Left renal pelvis (tissue), 4 donors: ENCODE results near the gene LCAT. TPM values are rescaled to one million over a fixed set of nuclear protein-coding genes. Genes with fewer than 3 reads are reported as not detected.

Experiments
- DNase-seq, 4 donors: peaks; one replicate each; pipeline ENCODE4 v3.0.0-alpha.2; 2013; ENCODE audit warnings: low read depth in 4 of 4, low spot score in 3 of 4
- polyA plus RNA-seq, 4 donors: library from polyadenylated mRNA; unstranded; fragments of 120-200 nt; gene quantifications; one replicate each; pipeline ENCODE4 v1.2.1, GENCODE V29; 2013; ENCODE audit not compliant: insufficient read length in 4 of 4

Gene LCAT
- polyA plus RNA-seq, 4 donors: 13.1 to 29.4 (median 23.7) TPM

DNA sequence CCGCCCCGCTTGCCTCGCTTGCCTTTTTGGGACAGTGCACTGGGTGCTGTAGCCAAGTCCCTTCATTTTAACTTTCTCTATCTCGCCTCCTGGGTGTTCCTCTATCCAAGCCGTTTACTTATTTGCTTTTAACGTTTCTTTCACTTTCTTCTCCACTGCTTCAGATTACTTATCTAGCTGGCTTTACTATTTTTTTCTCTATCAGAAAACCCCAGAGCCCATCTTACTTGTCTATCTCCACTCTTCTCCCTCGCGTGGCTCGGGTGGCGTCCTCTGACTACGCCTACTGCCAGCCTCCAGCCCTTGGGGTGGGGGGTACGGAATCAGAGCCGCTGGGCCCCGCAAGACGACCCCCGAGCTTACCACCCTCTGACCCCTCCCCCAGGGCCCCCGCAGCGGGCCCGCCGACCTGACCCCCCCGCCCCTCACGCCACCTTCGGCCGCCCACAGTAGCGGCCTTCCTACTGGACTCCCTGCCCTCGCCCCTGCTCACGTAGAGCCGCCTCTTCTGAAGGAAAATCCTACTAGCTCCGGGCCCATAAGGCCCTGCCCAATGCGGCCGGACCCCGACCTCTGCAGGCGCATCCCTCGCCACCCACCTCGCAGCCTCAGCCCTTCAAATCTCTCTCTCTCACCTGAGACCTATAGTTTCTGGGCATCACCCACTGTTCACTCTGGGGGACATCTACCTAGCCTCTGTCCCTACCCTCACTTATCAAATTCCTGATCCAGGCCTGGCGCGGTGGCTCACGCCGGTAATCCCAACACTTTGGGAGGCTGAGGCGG, 25.5 kb upstream of the LCAT start:
- no peak for DNase-seq

DNA sequence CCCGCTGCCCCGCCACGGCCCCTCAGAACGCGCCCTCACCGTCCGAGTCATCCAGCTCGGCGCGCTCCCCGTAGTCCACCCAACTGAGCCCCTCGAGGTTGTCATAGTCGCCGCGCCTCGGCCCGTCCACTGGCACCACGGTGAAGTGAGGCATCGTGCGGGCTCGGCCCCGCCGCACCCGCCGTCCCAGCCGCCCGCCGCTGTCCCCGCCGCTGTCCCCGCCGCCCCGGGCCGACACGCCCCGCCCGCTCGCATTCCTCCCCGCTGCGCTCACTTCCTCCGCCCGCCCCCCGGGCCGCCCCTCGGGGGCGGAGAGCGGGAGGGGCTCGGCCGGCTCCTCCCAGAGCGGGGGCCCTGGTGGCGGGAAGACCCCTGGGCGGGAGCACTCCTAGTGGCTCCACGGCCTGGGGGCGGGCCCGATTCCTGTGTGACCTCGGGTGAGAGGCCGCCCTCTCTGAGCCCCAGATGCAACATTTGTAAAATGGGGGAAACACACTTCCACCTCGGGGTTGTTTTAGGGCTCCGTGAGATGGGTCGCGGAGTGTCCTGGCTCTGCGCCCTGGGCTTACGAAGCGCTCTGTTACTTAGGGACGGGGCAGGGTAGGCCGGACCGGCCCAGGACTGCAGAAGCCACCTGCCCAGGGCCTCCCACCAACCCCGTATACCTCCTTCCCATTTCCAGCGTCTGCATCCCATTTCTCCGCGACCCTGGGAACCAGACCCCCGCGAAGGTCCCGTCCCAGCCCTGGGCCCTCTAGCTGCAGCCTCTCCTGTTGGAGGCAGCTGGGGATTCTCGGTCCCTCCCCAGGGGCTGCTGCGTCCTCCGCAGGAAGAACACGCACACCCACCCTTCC, 24.7 kb upstream of the LCAT start, which contains the start of gene SLC12A4:
SLC12A4 (minus strand) TSS at position 238 of the 854 bp plus-strand sequence; CDS start at position 154, 84 bp downstream.
- peak; percentile 69 to 86 (median 80) for DNase-seq

DNA sequence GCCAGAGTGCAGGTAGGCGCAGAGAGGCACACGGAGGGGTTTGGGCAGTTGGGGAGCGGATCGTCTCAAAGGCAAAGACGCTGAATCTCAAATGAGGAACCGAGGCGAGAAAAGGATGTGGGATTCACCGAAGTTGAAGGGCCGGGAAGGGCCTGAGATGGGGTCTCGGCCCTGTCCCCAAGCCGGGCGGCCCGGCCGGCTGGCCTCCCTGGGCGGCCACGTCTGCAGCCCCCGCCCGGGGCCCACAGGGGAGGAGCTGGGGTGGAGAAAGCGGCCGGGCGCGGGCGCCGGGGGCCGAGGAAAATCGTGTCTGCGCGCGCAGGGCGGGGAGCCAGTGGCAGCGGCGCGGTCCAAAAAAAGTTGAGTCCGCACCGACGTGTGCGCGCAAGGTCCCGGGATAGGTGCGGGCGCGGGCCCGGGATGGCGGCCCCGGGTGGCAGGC, 24.1 kb upstream of the LCAT start:
- no peak for DNase-seq

DNA sequence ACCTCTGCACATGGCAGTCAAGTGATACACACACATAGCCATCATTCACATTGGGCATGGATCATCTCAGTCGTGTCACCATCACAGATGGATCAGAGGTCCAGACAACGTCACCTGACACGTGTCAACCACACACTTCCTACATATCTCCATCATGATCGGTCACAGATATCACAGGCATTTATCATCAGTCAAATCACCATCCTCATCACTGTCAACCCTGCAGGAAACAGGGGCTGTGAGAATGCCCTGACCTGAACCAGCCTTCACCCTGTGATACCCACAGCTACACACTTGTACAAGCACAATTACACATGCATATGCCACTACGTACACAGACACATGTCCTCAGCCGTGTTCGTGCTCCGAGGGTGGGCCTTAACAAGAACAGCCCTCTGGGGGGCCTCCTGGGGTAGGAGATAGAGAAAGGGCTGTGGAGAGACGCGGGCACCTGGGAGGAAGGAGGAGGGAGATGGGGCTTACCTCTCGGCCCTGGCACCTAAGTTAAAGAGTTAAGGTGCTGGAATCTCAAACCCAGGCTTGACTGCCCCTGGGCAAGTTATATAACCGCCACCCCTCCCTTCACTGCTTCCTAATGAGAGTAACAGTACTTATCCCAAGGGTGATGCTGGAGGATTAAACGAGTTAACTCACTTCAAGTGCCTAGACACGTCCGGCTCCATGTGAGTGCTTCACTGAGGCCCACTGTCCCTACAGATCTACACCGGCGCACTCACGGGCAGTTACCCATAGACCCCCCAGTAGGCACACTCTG, 23.4 kb upstream of the LCAT start:
- DNase-seq: no peak

DNA sequence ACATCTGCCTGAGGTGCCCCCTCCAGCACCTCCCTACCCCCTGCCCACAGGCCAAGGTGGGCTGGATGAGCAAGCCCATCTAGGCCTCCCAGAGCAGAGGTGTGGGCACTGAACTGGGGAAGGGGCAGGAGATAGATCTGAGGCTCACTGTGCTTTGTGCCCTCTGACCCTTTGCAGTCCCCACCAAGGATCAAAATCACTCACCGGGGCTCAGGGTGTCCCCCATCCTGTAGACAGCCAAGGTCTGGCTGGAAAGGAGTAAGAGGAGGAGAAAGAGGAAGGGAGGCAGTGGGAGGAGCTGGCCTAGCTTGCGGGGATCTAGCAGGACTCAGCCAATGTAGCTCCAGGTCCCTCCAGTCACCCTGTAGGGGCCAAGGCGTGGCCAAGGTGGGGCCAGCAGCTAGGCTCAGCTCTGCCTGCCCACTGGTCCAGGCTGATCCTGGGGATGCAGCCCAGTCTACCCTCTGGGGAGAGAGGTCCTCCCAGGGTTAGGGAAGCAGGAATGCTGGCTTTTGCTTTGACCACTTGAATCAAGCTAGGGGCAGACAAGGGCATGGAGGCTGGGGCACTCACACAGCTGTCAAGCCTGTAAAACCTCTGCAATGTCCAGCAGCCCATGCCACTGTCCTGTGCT, 22.7 kb upstream of the LCAT start:
- no peak for DNase-seq

DNA sequence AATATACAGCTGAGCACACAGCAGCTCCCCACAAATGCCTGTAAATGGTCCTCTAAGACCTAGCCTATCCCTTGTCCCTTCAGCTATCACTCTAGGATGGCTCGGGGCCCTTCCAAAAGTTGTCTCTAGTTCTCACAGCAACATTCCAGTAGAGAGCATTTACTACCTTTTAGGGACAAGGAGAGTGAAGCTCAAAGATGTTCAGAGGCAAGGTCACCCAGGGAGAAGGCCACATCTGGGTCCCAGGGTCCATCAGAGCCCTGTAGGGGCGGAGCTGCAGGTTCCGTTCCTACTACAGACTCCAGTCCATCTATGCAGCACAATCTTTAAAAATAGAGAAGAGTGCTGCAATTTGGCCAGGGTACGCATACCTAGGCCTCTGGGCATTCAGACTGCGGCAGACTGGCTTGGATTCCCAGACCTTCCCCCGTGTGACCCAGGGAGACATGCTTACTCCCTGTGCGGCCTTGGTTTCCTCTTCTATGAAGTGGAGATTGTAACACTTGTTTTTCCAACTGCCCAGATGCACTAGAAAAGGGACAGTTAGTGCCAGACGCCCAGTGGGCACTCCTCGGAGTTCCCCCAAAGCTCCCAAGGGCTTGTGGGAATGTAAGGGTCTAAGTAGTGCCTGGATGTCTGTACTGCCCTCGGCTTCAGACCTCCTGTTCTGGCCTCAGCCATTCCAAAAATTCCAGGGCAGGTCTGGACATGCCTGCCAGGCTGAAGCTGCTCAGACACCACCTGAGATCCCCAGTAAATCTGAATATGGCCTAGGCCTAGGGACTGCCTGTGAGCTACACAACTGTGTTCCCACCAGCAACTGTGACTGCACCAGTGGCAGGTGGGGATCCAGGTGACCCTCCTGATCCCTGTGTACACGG, 22.0 kb upstream of the LCAT start:
- DNase-seq: no peak

DNA sequence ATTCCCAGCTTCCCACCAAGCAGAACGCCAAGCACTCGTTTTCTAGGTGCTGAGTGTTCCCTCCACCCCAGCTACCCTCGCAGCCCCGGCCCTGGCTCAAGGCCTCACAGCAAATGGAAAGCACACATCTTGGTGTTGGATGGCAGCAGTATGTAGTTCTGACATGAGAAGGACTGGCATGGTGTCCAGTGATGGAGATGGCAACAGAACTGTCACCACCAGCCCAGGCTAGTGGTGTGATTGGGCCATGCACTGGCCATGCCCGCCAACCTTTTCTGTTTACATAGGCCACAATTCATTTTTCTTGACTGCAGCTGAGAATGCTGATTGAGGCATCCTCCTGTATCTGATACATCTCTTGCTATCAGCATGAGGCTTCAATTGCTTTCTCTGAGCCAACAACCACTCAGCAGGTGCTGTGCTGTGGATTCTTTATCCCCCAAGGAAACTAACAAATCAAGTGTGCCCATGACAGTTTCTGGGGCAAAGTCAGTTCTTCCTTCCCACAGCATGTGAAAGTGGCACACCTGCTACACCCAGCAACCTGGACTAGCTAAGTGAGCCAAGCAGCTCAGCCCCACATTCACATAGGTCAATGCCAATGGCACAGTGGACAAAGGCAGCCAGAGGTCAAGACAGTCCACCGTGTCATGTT, 20.7 kb upstream of the LCAT start:
- no peak for DNase-seq

DNA sequence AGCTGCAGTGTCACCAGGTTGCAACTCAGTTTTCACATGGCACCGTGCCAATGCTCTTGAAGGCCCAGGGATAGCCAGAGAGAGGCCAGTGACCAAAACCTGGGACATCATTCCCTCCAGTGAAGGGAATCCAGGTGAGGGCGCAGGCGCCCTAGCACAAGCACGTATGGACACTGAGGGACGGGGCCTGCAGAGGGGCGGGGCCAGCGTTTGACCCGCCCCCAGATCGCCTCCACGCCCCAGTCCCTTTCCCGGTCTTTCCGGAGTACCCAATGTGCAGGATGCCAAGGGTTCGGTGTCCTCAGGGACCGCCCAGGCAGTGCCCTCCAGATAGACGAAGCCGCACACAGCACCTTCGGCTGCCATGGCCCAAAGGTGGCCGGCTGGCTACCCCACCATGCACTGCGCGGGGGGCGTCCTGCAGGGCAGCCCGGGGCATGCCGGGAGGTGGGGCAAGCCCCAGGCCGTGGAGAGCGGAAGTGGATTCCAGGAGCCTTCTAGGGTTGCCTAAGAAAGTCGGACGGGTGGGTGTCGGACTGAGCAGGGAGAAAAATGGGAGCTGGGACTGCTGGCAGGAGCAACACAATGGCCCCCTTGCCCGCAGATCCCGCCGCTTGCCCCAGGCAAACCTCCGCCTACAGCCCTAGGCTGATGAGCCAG, 19.9 kb upstream of the LCAT start:
- DNase-seq: no peak

DNA sequence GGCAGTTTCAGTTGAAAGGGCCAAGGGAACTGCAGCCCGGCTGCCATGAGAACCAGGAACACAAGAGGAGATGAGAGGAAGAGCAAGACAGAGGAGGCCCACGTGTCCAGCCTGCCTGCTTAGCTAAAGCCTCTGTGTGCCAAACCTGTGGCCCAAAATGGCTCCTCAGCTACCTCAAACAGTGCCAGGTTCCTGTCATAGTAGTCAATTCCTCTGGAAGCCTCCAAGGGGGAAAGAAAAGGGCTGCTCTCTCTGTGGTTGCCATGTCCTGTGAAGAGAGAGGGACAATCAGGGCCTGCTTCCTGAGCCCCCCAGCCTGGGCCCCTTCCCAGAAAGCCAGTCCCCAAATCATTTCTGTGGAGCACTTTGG, 19.4 kb upstream of the LCAT start:
- DNase-seq: no peak

DNA sequence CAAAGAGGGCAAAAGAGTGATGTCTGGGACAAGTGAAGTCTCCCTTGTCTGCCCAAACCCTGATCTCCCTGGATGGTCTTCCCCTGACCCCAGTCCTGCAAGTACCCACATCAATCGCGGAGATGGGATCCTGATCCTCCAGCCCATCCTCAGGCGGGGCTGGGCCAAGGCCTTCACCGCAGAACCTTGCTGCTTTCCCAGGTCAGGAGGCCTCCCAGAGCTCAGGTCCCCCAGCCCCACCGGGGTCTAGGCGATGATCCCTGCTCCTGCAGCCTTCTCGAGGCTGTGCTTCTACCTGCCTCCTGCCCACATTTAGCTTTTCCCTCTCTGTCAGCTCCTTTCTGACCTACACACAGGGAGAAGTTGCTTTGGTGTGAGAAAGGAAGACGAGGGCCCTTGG, 18.2 kb upstream of the LCAT start:
- no peak for DNase-seq

DNA sequence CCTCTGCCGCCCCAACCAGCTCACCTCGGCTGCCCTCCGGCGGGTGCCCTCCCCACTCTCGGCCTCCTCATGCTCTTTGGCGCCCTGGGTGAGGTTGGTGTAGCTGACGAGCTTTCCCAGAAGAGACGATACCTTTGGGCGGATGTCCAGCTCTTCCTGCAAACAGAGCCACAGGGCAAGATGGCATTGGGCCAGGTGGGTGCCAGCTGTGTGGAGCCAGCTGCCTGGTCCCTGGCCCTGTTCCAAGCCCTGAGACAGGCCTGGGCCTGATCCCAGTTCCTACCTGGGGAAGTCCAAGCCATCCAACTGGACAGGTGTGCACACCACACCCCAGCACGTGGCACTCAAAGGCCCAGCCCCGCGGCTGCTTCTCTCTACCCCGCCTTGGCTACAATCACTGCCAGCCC, 17.6 kb upstream of the LCAT start:
- DNase-seq: no peak

DNA sequence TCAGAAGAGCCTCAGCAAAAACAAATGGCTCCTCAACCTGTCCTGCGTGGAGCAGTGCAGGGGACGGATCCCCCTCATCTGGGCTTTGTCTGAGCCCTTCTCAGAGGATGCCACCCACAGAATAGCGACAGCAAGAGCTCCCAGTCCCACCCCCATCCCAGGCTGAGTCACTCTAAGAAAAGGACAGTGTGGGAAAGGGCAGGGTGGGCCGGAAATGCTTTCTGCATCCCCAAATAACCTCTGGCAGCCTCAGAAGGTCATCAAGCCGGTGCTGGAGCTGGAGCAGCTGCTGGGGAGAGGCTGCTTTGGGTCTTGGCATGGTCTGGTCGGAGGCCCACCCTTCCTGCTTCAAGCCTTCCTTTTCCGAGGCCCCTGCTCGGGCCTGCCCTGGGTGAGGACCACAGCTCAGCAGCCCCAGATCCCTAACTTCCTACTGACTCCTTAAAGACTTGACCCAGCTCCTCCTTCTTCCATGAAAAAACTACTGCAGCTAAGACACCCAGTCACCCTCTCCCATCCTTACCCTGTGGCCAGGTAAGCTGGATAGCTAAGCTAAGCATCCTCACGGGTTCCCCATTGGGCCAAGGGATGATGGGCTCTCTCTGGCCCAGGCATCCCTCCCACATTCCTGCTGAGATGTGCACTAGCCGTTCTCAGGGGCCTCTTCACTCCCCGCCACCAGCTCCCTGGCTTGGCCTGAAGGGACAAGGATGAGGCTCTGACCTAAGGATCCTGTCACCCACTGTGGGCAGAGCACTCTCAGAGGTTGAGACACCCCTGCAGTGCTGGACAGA, 15.8 kb upstream of the LCAT start:
- no peak for DNase-seq

DNA sequence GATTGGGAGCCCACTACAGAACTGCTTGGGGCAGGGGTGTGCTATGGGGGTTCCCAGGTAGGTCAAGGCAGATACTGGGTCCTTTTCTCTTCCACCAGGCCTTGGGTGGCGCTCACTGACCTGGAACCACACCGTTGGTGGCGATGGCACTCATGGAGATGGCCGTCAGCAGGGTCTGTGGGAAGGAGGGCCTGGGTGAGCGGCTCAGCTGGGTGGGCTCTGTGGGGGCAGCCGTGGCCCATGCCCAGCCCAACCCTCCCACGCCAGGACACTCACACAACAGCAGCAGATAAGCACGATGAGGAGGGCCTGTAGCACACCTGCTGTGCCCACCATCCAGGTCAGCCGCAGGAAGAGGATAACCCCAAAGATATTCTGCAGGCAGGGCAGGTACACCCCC, 13.7 kb upstream of the LCAT start:
- no peak for DNase-seq

DNA sequence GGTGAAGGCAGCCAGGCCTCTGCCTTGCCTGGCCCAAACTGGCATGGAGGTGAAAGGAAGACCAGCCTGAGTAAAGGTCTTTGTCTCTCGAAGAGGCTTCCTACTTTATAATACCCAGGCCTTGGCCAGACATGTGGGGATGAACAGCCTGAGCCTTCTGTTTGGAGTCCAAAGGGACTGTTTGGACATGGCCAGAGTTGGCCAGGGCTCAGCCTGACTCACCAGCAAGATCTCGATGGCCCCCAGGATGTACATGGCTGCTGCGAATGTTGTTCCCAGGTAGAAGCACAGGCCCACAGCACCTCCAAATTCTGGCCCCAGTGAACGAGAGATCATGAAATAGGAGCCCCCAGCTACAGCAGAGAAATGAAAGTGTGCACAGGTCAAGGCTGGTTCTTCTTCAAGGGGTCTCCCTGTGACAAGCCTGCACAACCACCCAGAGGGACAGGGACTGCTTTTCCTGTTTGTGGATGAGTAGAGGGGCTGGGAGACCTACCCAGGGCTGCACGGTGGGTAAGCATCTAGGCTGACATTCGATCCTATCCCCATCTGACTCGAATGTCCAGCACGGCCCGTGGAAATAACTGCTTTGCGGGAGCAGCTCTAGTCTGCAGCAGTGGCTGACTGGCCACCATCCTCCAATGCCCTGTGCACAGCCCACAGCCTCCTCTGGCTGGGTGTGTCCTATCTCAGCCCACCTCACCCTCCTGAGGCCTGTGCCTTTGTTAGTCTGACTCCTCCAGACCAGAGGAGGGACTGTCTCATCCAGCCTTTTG, 10.7 kb upstream of the LCAT start:
- DNase-seq: no peak

DNA sequence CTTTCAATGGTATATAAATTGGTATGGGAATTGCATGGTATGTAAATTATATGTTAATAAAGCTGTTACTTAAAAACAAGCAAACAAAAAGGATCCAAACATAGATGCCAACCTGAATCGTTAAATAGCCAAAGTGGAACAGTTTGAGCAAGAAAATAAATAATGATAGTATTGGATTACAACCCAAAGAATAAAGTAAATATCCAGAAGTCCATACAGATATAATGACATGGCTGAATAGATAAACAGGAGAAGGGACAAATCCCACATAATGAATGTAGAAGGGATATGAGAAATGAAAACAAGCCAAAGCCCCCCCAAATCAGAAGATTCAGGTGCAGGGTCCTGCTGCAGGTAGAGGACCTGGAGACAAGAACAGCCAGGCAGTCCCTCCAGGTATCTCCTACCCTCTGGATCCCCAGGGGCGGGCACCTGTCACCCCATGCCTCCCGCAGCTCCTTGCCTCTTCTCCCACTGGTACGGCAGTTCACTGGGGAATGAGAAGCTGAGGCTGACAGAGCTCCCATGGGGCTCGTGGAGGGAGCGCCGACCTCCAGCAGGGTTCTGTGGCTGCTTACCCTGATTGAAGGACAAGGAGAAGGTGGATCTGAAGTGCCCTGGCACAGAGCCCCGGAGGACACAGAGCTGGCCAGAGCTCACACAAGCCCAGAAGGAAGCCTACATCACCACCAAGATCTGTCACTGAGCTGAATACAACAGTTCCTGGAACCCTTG, 9.9 kb upstream of the LCAT start:
- DNase-seq: no peak

DNA sequence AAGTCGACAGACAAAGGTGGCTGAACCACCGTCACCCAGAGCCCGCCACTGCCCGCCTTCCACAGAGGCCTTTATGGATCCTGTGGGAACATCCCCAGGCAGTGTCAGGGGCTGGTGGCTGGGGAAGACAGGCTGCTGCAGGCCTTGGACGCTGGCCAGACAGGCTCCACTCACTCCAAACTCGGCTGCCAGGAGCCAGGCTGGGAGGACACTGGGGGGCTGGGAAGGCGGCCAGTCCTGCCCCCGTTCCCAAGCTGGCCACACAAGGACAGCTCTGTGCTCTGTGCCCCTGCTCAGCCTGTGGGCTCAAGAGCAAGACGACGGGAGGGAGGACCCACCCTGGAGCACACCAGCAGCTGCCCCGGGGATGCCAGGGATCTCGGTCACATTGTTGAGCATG, 7.6 kb upstream of the LCAT start:
- DNase-seq: no peak
